ENCODE measurements around the gene ZMIZ1.

The ZMIZ1 gene

DNA sequence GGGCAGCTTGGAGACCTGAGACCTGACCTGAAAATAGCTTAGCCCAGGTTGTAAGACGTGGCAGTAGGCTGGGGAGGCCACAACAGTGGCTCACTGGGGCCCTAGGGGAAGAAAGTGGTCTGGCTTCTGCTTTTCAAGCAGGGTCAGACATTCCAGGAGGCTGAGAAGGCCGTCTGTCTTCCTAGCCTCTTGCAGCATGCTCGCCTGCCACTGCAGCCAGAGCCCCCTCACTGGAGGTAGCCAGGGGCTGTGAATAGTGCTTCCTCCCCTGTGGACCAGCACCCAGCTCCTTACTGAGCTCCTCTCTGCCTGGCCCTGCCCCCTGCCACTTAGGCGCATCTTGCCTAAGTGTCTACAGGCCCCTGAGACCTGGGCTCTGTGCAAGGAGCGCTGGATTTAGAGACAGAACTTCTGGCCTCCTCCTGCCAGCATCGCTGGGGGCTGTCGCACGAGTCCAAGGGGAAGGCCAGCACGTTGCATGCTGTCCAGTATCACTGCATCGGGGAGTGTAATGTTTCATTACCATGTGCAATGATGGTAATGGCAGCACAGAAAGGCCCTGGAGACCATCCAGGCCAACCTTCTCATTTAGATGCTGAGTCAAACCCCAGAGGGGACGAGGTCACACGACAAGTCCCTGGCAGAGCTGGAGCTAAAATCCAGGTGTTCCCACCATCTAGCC is 12.7 kb downstream of the ZMIZ1 start:
- FAIRE-seq (no peak), DNase-seq (ENCODE audit: low spot score) (peak; percentile 28)

DNA sequence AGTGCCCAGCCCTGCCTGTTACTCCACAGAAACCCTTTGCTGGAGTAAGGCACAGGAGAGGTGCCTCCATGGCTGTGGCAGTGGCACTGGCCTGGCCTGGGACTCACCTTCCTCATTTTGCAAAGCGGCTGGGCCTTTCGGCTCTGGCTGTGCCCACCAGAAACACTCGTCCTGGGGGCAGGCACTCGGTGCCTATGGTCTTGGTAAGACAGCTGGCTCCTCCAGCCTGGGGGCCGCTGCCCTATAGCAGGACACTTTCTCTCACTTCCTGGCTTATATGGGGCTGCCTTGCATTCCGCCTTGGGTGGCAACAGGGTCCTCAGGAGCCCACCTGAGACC is 13.2 kb downstream of the ZMIZ1 start:
- DNase-seq (ENCODE audit: low spot score) (no peak), FAIRE-seq (no peak)

DNA sequence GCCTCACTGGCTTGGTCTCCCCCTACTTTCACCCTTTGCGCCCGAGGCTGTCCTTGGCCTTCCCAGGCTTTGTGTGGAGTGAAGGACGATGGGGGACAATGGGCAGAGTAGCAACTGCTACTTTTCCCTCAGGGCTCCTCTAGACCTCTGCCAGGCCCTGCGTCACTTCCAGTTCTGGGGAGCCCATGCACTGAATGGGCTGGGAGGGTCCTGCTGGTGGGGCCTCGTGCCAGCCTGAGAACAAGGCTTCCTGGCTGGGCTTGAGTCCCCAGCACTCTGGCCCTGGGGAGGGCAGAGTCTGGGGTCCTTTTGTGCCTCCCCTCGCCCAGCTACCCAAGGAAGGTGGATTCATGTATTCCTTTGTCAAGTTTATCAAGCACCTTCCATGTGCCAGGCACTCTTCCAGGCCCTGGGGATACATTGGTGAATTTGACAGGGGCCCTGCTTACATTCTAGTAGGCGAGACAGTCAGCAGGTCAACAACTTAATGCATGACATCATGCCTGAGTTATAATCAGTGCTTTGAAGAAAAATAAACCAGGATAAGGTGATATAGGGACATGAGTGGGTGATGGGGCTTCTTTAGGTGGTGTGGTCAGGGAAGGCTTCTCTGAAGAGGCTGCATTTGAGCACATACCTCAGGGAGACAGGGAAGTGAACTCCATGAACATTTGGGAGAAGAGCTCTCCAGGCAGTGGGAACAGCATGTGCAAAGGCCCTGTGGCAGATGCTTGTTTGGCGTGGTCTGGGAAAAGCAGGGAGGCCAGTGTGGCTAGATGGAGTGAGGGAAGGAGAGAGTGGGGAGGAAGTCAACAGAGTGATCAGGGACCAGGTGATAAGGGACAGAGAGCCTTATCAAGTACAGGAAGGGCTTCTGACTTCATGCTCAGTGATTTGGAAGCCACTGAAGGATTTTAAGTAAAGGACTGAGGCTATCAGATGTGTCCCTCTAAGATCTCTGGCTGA is 14.1 kb downstream of the ZMIZ1 start:
- DNase-seq (ENCODE audit: low spot score) (no peak), FAIRE-seq (no peak)

DNA sequence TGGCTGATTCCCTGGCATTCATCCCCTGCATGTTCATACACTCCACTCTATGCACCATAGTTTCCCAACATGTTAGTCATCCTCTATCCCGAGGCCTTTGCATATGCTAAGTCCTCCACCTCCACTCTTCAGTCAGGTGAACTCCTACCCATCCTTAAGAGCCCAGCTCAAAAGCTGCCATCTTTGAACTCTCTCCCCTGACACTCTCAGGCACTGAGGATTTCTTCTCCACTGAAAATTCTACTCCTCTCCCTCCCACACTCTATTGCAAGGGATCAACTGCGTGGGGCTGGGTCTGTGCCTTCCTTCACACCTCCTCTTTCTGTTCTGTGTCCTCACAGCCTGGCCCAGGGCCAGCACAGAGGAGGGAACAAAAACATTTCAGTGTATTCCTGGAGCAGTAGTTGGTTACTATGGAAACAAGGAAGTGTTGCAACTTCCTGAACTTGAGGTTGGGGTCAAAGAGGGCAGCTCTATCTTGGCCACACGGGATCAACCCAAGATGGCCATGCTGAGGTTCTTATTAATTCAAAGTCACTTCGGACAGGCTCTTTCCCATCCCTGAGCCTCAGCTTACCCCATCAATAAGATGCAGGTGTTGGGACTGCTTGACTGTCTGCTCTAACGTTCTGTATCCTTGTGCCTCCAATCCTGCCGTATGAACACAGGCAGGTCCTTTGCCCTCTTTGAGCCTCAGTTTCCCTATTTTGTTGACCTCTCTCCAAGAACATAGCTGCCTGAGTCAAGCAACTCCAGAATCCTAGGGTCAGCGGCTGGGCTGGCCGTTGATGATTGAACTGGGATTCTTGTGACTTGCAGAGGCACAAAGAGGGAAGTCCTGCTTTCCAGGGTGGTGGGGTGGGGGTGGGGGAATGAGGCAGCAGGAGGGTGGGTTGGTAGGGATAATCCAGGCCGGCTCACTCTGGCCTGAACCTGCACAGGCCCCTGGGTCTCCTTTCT is 15.5 kb downstream of the ZMIZ1 start:
- DNase-seq (ENCODE audit: low spot score) (peak; percentile 94), FAIRE-seq (peak; percentile 26)

DNA sequence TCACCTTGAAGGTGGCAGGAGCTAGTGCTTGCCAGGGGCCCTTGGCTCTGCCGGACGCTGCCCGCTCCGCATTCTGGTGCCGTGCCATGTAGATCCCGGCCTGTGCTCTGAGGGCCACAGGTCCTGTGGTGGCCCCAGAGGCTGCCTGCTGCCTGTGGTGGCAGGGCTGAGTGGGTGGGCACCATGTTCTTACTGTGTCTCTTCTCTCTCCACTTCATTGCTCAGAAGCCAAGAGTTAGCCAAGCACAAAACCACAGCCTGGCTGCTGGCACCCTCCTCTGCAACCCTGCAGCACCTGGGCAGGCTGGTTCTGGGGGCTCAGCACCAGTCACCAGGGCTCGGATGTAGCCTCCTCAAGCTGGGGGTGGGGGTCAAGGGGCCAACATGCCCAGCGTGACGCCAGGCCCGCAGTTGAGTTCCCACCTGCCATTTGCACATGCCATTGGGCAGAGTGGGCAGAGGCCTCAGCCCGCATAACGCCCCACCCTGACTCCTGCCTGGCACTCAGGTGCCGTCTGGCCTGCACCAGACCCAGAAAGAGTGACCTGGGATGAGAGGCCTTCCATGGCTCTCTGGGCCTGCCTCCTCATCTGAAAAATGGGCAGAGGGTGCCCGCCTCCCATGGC is 16.3 kb downstream of the ZMIZ1 start:
- DNase-seq (ENCODE audit: low spot score), result peak; percentile 85
- FAIRE-seq, result peak; percentile 85

DNA sequence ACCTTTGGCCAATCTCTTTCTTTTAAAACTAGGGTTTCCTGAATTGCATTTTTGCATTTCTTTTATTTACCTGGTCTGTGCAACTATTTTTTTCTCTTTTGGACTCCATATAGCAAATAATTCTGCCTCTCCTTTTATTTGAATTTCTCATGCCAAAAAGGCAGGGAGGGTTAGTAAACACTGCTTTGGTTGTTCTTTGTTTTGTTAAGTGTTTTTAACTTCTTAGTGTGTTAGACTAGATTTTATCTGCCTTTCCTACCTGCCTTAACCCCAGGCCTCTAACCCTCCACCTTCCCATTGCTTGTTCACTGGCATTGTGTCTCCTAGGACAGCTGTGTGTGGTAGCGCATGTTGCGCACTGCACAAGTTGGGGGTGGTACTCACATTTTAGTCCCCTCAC is 18.1 kb downstream of the ZMIZ1 start:
- DNase-seq (ENCODE audit: low spot score) (no peak), FAIRE-seq (no peak)

DNA sequence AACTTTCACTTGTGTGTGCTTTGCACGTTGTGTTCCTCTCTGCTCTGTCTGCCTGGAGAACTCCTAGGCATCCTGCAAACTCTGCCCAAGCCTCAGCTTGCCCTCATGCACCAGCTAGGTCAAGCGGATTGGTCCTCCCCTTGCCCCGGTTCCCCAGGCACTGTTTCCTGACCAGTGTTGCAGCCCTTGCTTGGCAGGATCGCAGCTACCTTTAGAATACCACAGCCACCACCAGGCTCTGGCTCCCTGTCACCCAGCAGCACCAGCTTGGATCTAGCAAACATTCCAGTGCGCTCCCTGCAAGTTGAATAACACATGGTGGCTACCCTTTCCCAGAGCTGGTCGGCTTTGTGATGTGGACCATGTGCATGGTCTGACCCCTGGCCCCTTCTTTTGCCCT is 19.0 kb downstream of the ZMIZ1 start:
- DNase-seq (ENCODE audit: low spot score), result no peak
- FAIRE-seq, result no peak

DNA sequence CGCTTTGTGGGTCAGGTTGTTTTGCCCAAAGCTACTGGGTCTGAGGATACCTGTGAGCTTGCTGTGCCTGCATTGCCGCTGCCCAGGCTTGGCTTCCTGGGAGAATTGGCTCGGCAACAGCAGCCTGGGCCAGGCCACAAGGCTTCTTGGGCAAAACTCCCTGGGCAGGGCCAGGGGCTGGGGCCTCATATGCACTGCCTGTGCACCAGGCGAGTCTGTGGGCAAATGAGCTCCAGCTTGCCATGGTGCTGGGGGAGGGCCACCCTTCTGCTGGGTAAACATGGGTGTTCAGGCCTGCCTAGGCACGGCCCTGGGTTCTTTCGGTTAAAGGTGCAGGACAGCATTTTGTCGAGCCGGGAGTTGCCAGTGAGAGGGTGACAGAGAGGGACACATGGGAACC is 19.4 kb downstream of the ZMIZ1 start:
- DNase-seq (ENCODE audit: low spot score) (no peak), FAIRE-seq (no peak)

DNA sequence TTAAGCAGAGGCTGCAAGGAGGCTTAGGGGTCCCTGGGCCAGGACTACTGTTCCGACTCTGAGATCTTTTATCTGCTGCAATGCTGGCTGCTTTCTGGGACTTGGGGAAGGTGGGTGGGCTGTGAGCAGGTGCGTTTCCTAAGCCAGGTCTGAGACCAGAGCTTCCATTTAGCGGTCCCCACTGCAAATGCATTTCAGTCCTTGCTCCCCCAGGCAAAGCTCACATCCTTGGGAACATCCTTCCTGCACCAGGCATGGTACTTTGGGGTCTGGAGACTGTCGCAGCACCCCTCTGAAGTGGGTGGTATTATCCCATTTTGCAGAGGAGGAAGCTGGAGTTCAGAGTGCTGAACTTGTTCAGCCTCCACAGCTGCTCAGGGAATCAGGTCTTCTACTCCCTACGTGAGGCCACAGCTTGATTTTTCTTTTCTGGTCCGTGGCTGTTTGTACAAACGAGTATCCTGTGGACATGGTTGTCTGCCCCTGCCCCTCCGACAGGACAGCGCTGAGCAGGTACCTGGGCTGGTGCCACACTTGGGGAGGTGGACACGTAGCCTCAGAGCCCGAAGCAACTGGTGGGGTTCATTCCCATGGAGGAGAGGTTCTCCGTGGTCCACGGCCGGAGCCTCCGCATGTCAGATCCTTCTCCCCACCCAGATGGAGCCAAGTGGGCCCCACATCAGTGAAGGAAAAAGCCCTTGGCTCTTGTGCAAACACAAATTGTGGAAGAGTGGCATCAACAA is 20.0 kb downstream of the ZMIZ1 start:
- FAIRE-seq (no peak), DNase-seq (ENCODE audit: low spot score) (no peak)

DNA sequence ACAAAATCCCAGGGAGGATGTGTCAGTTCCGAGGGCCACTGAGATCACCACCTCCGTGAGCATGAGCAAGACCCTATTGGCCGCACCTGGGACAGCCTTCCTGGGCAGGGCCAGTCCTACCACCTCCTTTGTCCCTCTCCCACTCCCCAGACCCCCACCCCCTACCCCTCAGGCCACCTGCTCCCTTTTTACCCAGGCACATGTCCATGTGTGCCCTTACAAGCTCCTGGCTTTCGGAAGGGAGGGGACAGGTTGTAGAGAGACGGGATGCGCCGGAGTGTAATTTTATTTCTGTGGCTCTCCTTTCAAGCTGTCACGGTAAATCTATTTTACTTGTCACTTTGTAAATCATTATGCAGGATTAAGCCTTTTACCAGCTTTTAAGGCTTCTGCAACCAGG is 20.9 kb downstream of the ZMIZ1 start:
- DNase-seq (ENCODE audit: low spot score) (no peak), FAIRE-seq (no peak)

DNA sequence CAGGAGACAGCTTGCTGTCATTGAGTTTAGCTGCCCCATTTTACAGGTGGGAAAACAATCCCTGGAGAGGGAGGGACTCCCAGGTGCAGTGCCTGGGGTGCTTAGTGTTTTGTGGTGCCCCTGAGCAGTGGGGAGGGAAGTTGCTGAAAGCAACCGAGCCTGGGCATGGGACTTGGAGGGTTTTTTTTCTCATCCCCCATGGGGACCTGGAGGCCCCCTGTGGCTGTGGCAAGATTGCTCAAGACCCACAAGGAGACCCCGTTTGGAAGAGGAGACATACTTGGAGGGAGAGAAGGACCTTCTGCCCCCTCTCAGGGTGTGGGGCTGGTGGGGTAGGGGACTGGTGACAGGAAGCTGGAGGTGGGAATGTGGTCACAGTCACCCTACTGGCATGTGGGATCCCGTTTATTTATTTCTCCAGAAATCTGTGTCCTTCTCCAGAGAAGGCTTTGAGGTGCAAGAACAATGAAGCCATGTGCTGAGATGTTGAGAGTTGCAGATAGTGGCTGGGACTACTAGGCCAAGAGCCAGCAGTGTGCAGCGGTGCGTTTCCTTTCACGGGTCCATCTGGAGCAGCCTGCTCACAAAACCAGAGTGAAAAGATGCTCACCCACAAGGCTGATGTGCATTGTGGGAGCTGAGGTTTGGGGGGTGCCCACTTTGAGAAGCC is 21.5 kb downstream of the ZMIZ1 start:
- FAIRE-seq, result no peak

DNA sequence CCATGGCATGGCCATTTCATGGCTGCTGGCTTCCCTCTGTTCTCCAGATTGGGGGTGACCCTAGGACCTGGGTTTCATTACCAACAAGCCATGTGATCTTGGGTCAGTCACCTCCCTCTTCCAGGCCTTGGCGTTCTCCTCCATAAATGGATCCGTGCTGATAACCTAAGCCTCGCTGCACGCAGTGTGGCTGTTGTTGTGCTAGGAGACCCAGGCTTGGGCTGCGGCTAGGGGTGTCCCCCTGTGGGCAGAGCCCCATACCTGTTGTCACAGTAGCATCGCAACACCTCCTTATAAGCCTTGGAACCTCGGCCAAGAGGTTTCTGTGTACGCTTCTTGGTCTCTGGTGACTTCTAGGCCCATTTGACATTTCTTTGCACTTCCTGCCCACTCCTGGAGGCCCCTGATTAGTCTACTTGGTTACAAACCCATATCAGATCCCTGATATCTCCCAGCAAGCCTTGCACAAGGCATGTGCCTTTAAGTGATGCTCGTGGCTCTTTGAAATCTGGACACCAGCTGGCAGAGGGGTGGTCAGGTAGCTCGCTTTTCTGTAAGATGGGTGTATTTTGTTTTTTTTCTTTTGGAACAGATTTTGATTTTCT is 23.6 kb downstream of the ZMIZ1 start:
- no peak for DNase-seq (ENCODE audit: low spot score)
- no peak for FAIRE-seq

More for the DNA sequence above, 21.5 kb downstream of the ZMIZ1 start:
- peak; percentile 31 for DNase-seq (ENCODE audit: low spot score)

DNA sequence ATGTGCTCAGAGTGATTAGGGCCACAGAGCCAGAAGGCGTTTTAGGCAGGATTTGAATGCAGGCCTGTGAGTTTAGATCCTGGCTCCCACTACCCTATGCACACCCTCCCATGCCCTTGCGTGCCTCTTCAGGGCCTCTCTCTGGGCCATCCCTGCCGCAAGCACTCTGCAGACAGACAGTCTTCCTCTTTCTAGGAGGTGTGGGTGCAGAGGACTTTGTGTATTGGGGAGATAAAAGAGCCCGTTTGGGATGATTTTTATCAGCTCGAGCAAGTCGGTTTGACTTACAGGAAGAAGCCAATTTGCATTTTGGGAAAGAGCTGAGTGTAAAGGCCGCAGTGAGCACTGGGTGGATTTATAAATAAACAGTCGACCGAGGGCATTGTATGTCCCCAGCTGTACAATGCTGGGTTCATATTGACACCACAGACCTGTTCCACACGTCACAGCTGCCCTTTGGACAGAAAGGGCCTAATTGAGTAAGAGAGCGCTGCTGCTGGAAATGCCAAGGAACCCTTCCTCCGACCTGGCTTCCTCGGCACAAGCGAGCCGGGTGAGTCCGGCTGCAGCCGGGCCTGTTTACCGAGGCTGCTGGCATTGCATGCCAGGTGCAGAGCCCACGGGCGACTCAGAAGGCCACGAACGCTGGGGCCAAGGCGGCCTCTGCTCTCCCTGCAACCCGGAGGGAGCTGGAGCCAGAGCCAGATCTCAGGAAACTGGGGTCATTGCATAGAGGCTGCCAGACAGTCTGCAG is 25.1 kb downstream of the ZMIZ1 start:
- DNase-seq (ENCODE audit: low spot score) (no peak), FAIRE-seq (no peak)

DNA sequence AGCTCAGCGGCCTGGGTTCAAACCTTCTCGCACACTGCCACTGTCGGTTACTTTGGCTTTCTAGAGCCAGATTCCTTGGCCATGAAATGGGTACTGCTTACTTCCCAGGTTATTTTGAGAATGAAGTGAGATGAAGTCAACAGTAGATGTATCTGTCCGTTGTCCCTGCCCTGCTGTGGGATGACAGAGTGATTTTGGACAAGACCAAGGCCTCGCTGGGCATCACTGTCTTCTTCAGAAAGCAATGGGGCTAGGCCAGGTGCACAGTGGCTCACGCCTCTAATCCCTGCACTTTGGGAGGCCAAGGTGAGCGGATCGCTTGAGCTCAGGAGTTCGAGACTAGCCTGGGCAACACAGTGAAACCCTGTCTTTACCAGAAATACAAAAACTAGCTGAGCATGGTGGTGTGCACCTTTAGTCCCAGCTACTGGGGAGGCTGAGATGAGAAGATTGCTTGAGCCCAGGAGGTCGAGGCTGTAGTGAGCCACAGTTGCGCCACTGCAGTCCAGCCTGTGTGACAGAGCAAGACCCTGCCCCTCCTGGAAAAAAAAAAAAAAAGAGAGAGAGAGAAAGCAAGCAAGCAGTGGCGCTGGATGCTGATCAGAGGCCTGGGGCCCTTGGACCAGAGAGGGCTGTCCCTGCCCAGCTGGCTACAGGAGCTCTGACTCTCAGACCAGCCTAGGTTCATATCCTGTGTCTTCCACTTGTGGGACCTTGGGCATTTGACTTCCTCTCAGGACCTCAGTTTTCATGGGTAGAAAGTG is 25.8 kb downstream of the ZMIZ1 start:
- no peak for FAIRE-seq
- DNase-seq (ENCODE audit: low spot score), result no peak

DNA sequence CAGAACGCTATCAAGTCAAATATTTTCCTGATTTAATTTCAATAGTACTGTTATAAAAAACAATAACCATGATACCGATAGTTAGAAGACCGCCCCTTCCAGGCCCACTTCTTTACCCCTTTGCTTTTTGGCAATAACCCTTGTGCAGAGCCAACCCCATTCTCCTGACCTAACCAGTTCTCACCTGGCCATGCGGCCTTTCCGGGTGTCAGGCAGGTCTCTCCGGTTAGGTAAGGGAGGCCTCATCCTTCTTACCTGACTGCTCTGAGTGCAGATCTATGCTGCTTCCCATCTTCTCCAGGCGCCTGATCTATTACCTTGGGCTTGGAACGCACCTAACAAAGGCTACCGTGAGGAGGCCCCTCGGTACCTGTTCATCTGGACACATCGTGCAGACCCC is 26.6 kb downstream of the ZMIZ1 start:
- no peak for FAIRE-seq
- DNase-seq (ENCODE audit: low spot score), result no peak

DNA sequence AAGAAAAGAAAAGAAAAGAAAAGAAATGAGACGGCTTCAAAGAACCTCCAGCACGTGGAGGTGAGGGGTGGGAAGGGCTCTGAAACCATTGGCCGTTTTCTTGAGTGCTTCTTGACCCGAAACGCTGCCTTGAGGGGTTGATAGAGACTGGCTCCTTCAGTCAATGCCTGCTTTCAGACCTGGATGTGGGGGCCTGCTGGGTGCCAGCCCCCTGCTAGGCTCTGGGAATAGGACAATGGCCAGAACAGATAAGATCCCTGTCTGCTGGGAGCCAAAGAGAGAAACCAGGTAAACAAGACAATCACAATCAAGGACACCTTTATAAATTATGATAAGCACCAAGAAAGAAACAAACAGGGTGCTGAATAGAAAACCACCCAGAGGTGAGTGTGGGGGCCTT is 27.7 kb downstream of the ZMIZ1 start:
- FAIRE-seq (no peak), DNase-seq (ENCODE audit: low spot score) (no peak)

DNA sequence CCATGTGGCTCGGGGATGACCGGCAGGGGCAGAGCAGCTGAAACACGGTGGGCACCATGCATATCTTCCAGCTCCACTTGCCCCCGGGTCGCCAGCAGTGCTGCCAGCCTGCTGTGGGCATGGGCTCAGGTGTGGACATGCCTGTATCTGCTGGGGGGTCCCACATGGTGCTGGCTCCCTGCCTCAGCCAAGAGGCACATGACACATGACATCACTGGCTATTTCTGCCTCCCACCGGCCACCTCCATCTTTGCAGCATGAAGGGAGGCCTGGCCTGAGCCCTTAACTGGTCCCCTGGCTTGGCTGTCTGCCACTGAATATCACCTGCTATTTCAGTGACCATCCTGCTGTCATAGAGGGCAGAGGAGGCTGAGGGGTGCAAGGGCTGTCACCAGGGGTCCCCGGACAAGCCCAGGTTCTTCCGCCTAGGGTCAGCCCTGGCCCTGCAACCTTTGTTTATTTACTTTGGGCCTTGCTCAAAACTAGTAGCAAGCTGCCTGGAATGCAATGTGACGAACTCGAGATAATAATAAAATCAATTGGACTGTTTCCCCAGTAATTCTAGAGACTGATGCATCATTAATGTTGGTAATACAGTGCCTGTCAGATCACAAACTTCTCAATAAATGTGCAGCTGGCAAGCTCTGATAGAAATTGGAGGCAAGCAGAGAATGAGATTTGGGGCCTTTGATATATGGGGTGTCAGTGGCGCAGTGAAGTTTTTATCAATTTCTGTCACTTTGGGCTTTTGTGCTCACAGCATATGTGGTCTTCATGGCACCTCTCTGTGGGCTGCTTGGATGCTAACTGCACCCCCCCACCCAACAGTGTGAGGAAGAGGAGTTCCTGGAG is 28.5 kb downstream of the ZMIZ1 start:
- DNase-seq (ENCODE audit: low spot score) (no peak), FAIRE-seq (no peak)

All from RCC 7860 (cell line).